Vagina (tissue), 2 donors: ENCODE data around the gene HLTF. TPM values are rescaled to one million over a fixed set of nuclear protein-coding genes. Genes with fewer than 3 reads are reported as not detected.

Experiments
- DNase-seq, 2 donors: peaks; one replicate each; pipeline ENCODE4 v3.0.0-alpha.2; 2017; ENCODE audit errors: extremely low spot score in 2 of 2
- H3K27ac ChIP-seq: fragments of 200-600 bp; sonication (generic); one replicate; pipeline ENCODE4 v1.5.1; 2019
- H3K27me3 ChIP-seq: fragments of 200-600 bp; sonication (generic); one replicate; pipeline ENCODE4 v1.5.1; 2019
- H3K36me3 ChIP-seq, 2 donors: fragments of 200-600 bp; sonication (generic); one replicate each; pipeline ENCODE4 v1.5.1; 2017 to 2019
- H3K4me1 ChIP-seq: fragments of 200-600 bp; sonication (generic); one replicate; pipeline ENCODE4 v1.5.1; 2019
- H3K4me3 ChIP-seq, 2 donors: fragments of 200-600 bp; sonication (generic); 1 replicate in 1 of 2; 2 replicates in 1 of 2; pipeline ENCODE4 v1.5.1; 2016 to 2019
- H3K9me3 ChIP-seq: fragments of 200-600 bp; sonication (generic); one replicate; pipeline ENCODE4 v1.5.1; 2019
- CTCF ChIP-seq, 3 experiments: fragments of 450-650 bp in 2 of 3; fragments of 200-600 bp in 1 of 3; sonication (generic) in 1 of 3; IDR thresholded peaks; one replicate each; pipeline ENCODE4 v1.5.1; 2017 to 2019; ENCODE audit warnings: antibody characterized with exemption in 3 of 3, mild to moderate bottlenecking in 2 of 3, moderate library complexity in 2 of 3
- POLR2A ChIP-seq, 2 donors: fragments of 450-650 bp; IDR thresholded peaks; one replicate each; pipeline ENCODE4 v1.6.1; 2017; ENCODE audit warnings: antibody characterized with exemption in 2 of 2, mild to moderate bottlenecking in 2 of 2, moderate library complexity in 2 of 2
- POLR2AphosphoS5 ChIP-seq, 2 donors: sonication (generic); formaldehyde crosslinking; IDR thresholded peaks; one replicate each; pipeline ENCODE4 v1.9.0; 2017; ENCODE audit warnings: antibody characterized with exemption in 2 of 2, mild to moderate bottlenecking in 2 of 2, low read depth in 1 of 2; ENCODE audit not compliant: insufficient read depth in 1 of 2
- intact Hi-C: fragments of 100-400 bp; cut with DNase I; formaldehyde crosslinking; loops from one replicate; pipeline ENCODE4 v1.15.1; 2023
- total RNA-seq: library from RNA; depleted of rRNA; stranded (reverse); fragments of >200 nt; gene quantifications from one replicate; pipeline ENCODE4 v1.2.3, GENCODE V29; 2016

The HLTF gene
- total RNA-seq, 1 donor from 2014 or later = 27.0 TPM

- DNase-seq = no peak
- Histone ChIP-seq H3K27ac (no peak overlapping the region), H3K4me3 (no peak overlapping the region), H3K36me3 (no peaks in the 10 kb centered on the region), H3K4me1 (peaks cover 12% of the 10 kb centered on the region), H3K9me3 (no peaks in the 10 kb centered on the region), H3K27me3 (no peaks in the 10 kb centered on the region)
- TF ChIP-seq POLR2AphosphoS5 (IDR thresholded peaks at IDR 0.05; ENCODE audit: insufficient read depth in 1 of 2, low read depth in 1 of 2) = no peak
- TF ChIP-seq CTCF (IDR thresholded peaks at IDR 0.05) = no peak
- TF ChIP-seq POLR2A (IDR thresholded peaks at IDR 0.05) = no peak
- intact Hi-C loops = no loop called here
Observed at GRCh38 chr3:149087208-149087607, 875 bp upstream of the HLTF start.

- H3K4me3 ChIP-seq = peak overlapping the region; percentile 61 to 69
- peaks cover 12% of the 10 kb centered on the region for H3K4me1 ChIP-seq
- TF ChIP-seq POLR2A (IDR thresholded peaks at IDR 0.05) (no peak), POLR2AphosphoS5 (IDR thresholded peaks at IDR 0.05; ENCODE audit: insufficient read depth in 1 of 2, low read depth in 1 of 2) (no peak), CTCF (IDR thresholded peaks at IDR 0.05) (no peak)
- no peaks in the 10 kb centered on the region for H3K36me3 ChIP-seq
- intact Hi-C loops = no loop called here
- no peaks in the 10 kb centered on the region for H3K27me3 ChIP-seq
- H3K27ac ChIP-seq = peak overlapping the region; percentile 31
- no peak for DNase-seq
- no peaks in the 10 kb centered on the region for H3K9me3 ChIP-seq
Observed at GRCh38 chr3:149085828-149086231, 503 bp downstream of the HLTF start.

GRCh38 chr3:149081772-149082171 is 4.6 kb downstream of the HLTF start:
- no peaks in the 10 kb centered on the region for H3K27me3 ChIP-seq
- TF ChIP-seq POLR2A (IDR thresholded peaks at IDR 0.05) = no peak
- TF ChIP-seq CTCF (IDR thresholded peaks at IDR 0.05) = no peak
- no peak for TF ChIP-seq POLR2AphosphoS5 (IDR thresholded peaks at IDR 0.05; ENCODE audit: insufficient read depth in 1 of 2, low read depth in 1 of 2)
- intact Hi-C loops = no loop called here
- DNase-seq = no peak
- H3K27ac ChIP-seq = no peak overlapping the region
- no peaks in the 10 kb centered on the region for H3K9me3 ChIP-seq
- no peaks in the 10 kb centered on the region for H3K36me3 ChIP-seq
- peaks cover 12% of the 10 kb centered on the region for H3K4me1 ChIP-seq
- no peak overlapping the region for H3K4me3 ChIP-seq

- no peaks in the 10 kb centered on the region for H3K9me3 ChIP-seq
- DNase-seq = no peak
- no peak overlapping the region for H3K4me3 ChIP-seq
- intact Hi-C loops = no loop called here
- no peak overlapping the region for H3K27ac ChIP-seq
- H3K27me3 ChIP-seq = no peaks in the 10 kb centered on the region
- H3K4me1 ChIP-seq = peaks cover 11% of the 10 kb centered on the region
- no peaks in the 10 kb centered on the region for H3K36me3 ChIP-seq
- no peak for TF ChIP-seq POLR2AphosphoS5 (IDR thresholded peaks at IDR 0.05; ENCODE audit: insufficient read depth in 1 of 2, low read depth in 1 of 2)
- no peak for TF ChIP-seq POLR2A (IDR thresholded peaks at IDR 0.05)
- TF ChIP-seq CTCF (IDR thresholded peaks at IDR 0.05) = no peak
Observed at GRCh38 chr3:149080699-149081091, 5.6 kb downstream of the HLTF start.

DNA sequence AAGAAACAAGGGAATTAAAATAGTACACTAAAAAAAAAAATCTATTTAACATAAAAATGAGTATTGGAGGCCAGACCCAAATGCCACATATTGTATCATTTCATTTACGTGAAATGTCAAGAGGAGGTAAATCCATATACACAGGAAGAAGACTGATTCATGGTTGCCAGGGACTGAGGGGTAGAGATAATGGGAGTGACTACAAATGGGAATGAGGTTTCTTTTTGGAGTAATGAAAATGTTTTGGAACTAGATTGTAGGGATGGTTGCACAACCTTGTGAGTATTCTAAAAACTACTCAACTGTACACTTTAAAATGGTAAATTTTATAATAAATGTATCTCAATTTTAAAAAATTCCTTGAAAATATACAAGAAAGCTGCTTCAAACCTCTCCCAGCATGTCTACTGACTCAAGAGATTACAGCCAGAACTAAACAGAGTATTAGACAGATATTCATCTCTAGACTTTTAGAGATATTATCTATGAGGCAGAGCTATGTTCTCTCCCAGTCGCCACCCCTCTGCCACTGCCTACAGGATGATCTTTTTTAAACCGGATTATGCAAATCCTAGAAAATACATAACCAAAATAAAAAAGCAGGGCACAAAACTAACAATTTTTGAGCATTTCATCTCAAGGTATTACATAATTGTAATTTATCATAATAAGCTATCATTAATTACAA is 6.2 kb downstream of the HLTF start:
- Histone ChIP-seq H3K36me3 (no peaks in the 10 kb centered on the region), H3K4me1 (peaks cover 5% of the 10 kb centered on the region), H3K27ac (no peak overlapping the region), H3K4me3 (no peak overlapping the region), H3K9me3 (no peaks in the 10 kb centered on the region), H3K27me3 (no peaks in the 10 kb centered on the region)
- no peak for DNase-seq
- TF ChIP-seq CTCF (IDR thresholded peaks at IDR 0.05) = no peak
- no peak for TF ChIP-seq POLR2AphosphoS5 (IDR thresholded peaks at IDR 0.05; ENCODE audit: insufficient read depth in 1 of 2, low read depth in 1 of 2)
- TF ChIP-seq POLR2A (IDR thresholded peaks at IDR 0.05) = no peak
- intact Hi-C loops = no loop called here
